HCT116 (cell line): ENCODE data around the gene KIF5A. TPM values are rescaled to one million over a fixed set of nuclear protein-coding genes. Genes with fewer than 3 reads are reported as not detected.

Experiments used
- ATAC-seq: fragments of 200-7000 bp; cut with Tn5 transposase; 2 replicates; pipeline ENCODE4 v1.9.1; 2020; ENCODE audit warnings: mild to moderate bottlenecking, moderate library complexity
- BruUV-seq: library from RNA; stranded (reverse); fragments of 400-500 nt; replicated peaks from 2 replicates; lab custom pipeline; 2021; lab: Mats Ljungman, UMichigan
- CTCF ChIA-PET: fragments of 300-600 bp; sonication (Branson Sonifier 250); formaldehyde crosslinking; loops from one replicate; lab custom pipeline; 2021; ENCODE audit warnings: antibody characterized with exemption; lab: Charles Lee
- POLR2A ChIA-PET: fragments of 300-600, 350-600 bp; sonication (Branson Sonifier 250); formaldehyde crosslinking; loops from one replicate; lab custom pipeline; 2021; ENCODE audit warnings: antibody characterized with exemption; lab: Charles Lee
- RAD21 ChIA-PET, 2 experiments: fragments of 300-600 bp; sonication (Branson Sonifier 250); formaldehyde crosslinking; loops; one replicate each; lab custom pipeline; 2023; ENCODE audit warnings: low total read pairs in 2 of 2; ENCODE audit not compliant: uncharacterized antibody in 2 of 2, unreplicated experiment in 2 of 2, low non-redundant PET in 1 of 2; lab: Charles Lee
- DNase-seq: peaks from one replicate; pipeline ENCODE4 v3.0.0-alpha.2; 2010; ENCODE audit warnings: low read depth, low spot score
- H2AFZ ChIP-seq: fragments of 200-600 bp; shearing (Covaris generic), sonication (generic); 2 replicates; pipeline ENCODE4 v1.6.1; 2017; ENCODE audit warnings: low read depth, mixed run types, mixed read lengths, antibody characterized with exemption, low read length; ENCODE audit not compliant: poor library complexity, severe bottlenecking
- H3K27ac ChIP-seq: 2 replicates; pipeline ENCODE4 v1.5.1; 2012; ENCODE audit warnings: low read depth, low read length
- H3K27me3 ChIP-seq: fragments of 200-600 bp; sonication (generic); 2 replicates; pipeline ENCODE4 v1.6.1; 2016; ENCODE audit warnings: mixed run types, low read length, mixed read lengths; ENCODE audit not compliant: insufficient read depth
- H3K36me3 ChIP-seq, 2 experiments: fragments of 200-500 bp in 1 of 2; fragments of 200-600 bp in 1 of 2; sonication (Bioruptor generic) in 1 of 2; sonication (generic) in 1 of 2; 2 replicates each; pipeline versions ENCODE4 v1.5.1 to v1.6.1; 2014 to 2016; ENCODE audit warnings: low read length in 2 of 2, inconsistent platforms in 1 of 2, mixed read lengths in 1 of 2, mixed run types in 1 of 2; ENCODE audit not compliant: insufficient read depth in 2 of 2, control insufficient read depth in 1 of 2
- H3K4me1 ChIP-seq, 2 experiments: fragments of 200-600 bp in 1 of 2; sonication (generic) in 1 of 2; 2 replicates each; pipeline versions ENCODE4 v1.5.1 to v1.6.1; 2012 to 2017; ENCODE audit warnings: low read length in 2 of 2, inconsistent platforms in 1 of 2, mild to moderate bottlenecking in 1 of 2, mixed read lengths in 1 of 2, mixed run types in 1 of 2, moderate library complexity in 1 of 2; ENCODE audit not compliant: insufficient read depth in 2 of 2, control insufficient read depth in 1 of 2
- H3K4me2 ChIP-seq: fragments of 200-600 bp; sonication (generic); 2 replicates; pipeline ENCODE4 v1.6.1; 2017; ENCODE audit warnings: mixed run types, low read length, mixed read lengths
- H3K4me3 ChIP-seq, 2 experiments: fragments of 200-600 bp in 1 of 2; sonication (generic) in 1 of 2; replicated peaks in 1 of 2; 2 replicates each; pipeline ENCODE4 v1.5.1; 2011 to 2016; ENCODE audit warnings: low read length in 2 of 2, control low read depth in 1 of 2, low read depth in 1 of 2, mild to moderate bottlenecking in 1 of 2, mixed read lengths in 1 of 2, mixed run types in 1 of 2
- H3K79me2 ChIP-seq: fragments of 200-600 bp; sonication (generic); 2 replicates; pipeline ENCODE4 v1.6.1; 2017; ENCODE audit warnings: mild to moderate bottlenecking, mixed run types, low read length, moderate library complexity, mixed read lengths; ENCODE audit not compliant: insufficient read depth
- H3K9ac ChIP-seq: fragments of 200-600 bp; sonication (generic); 2 replicates; pipeline ENCODE4 v1.6.1; 2016; ENCODE audit warnings: low read length, mixed read lengths
- H3K9me2 ChIP-seq: fragments of 200-600 bp; sonication (generic), shearing (Covaris generic); 2 replicates; pipeline ENCODE4 v1.6.1; 2017; ENCODE audit warnings: mixed run types, mild to moderate bottlenecking, moderate library complexity; ENCODE audit not compliant: insufficient read depth
- H3K9me3 ChIP-seq, 2 experiments: fragments of 200-500 bp in 1 of 2; fragments of 200-600 bp in 1 of 2; sonication (Bioruptor generic) in 1 of 2; sonication (generic) in 1 of 2; 2 replicates each; pipeline ENCODE4 v1.6.1; 2014 to 2017; ENCODE audit warnings: low read length in 2 of 2, mixed read lengths in 2 of 2, inconsistent platforms in 1 of 2, low read depth in 1 of 2, mild to moderate bottlenecking in 1 of 2, mixed run types in 1 of 2, moderate library complexity in 1 of 2; ENCODE audit not compliant: control insufficient read depth in 1 of 2, insufficient read depth in 1 of 2
- H4K20me1 ChIP-seq: fragments of 200-600 bp; sonication (generic), shearing (Covaris generic); 2 replicates; pipeline ENCODE4 v1.6.1; 2017; ENCODE audit warnings: mixed run types, mild to moderate bottlenecking, moderate library complexity; ENCODE audit not compliant: insufficient read depth
- CBX3 ChIP-seq: IDR thresholded peaks from 2 replicates; pipeline ENCODE4 v1.6.1; 2012; ENCODE audit warnings: low read depth
- EGR1 ChIP-seq: IDR thresholded peaks from 2 replicates; pipeline ENCODE4 v1.6.1; 2012; ENCODE audit warnings: low read depth
- ELF1 ChIP-seq: IDR thresholded peaks from 2 replicates; pipeline ENCODE4 v1.6.1; 2012; ENCODE audit warnings: low read depth, borderline replicate concordance
- EZH2phosphoT487 ChIP-seq: fragments of 200-600 bp; IDR thresholded peaks from 2 replicates; pipeline ENCODE4 v1.6.1; 2018; ENCODE audit warnings: antibody characterized with exemption, borderline replicate concordance
- POLR2AphosphoS5 ChIP-seq: IDR thresholded peaks from 2 replicates; pipeline ENCODE4 v1.6.1; 2011; ENCODE audit warnings: mild to moderate bottlenecking, low read depth, low read length, moderate library complexity
- RAD21 ChIP-seq: IDR thresholded peaks from 2 replicates; pipeline ENCODE4 v1.6.1; 2012; ENCODE audit warnings: low read depth, mild to moderate bottlenecking
- SIN3A ChIP-seq: IDR thresholded peaks from 2 replicates; pipeline ENCODE4 v1.6.1; 2012; ENCODE audit warnings: low read depth
- SRF ChIP-seq: IDR thresholded peaks from 2 replicates; pipeline ENCODE4 v1.6.1; 2012; ENCODE audit warnings: low read depth
- YY1 ChIP-seq: IDR thresholded peaks from 2 replicates; pipeline ENCODE4 v1.6.1; 2011; ENCODE audit warnings: low read length, low read depth, moderate library complexity, mild to moderate bottlenecking; ENCODE audit not compliant: insufficient replicate concordance; ENCODE audit errors: extremely low read depth
- ZFX ChIP-seq: fragments of 450-650 bp; IDR thresholded peaks from 2 replicates; pipeline ENCODE4 v1.6.1; 2017
- intact Hi-C: fragments of 100-400 bp; cut with micrococcal nuclease; formaldehyde crosslinking; loops from 2 replicates; pipeline ENCODE4 v1.10.0; 2022
- total RNA-seq: library from RNA; stranded (reverse); gene quantifications from one replicate; pipeline ENCODE4 v1.2.1, GENCODE V29; 2021; ENCODE audit not compliant: unreplicated experiment
- TF ChIP-seq, protein P1 (sequence below), 3 experiments: fragments of 200-600 bp in 1 of 3; sonication (generic) in 1 of 3; IDR thresholded peaks in 2 of 3; conservative IDR thresholded peaks in 1 of 3; 2 replicates each; pipeline ENCODE4 v1.5.1; 2012 to 2017; ENCODE audit warnings: low read depth in 2 of 3, low read length in 2 of 3, antibody characterized with exemption in 1 of 3, borderline replicate concordance in 1 of 3, control low read depth in 1 of 3, mild to moderate bottlenecking in 1 of 3, mixed read lengths in 1 of 3, mixed run types in 1 of 3, moderate library complexity in 1 of 3; ENCODE audit not compliant: insufficient read depth in 1 of 3
- TF ChIP-seq, protein P2 (sequence below): IDR thresholded peaks from 2 replicates; pipeline ENCODE4 v1.6.1; 2012

The KIF5A gene
- total RNA-seq, 1 experiment from 2014 or later = 5.2 TPM

DNA sequence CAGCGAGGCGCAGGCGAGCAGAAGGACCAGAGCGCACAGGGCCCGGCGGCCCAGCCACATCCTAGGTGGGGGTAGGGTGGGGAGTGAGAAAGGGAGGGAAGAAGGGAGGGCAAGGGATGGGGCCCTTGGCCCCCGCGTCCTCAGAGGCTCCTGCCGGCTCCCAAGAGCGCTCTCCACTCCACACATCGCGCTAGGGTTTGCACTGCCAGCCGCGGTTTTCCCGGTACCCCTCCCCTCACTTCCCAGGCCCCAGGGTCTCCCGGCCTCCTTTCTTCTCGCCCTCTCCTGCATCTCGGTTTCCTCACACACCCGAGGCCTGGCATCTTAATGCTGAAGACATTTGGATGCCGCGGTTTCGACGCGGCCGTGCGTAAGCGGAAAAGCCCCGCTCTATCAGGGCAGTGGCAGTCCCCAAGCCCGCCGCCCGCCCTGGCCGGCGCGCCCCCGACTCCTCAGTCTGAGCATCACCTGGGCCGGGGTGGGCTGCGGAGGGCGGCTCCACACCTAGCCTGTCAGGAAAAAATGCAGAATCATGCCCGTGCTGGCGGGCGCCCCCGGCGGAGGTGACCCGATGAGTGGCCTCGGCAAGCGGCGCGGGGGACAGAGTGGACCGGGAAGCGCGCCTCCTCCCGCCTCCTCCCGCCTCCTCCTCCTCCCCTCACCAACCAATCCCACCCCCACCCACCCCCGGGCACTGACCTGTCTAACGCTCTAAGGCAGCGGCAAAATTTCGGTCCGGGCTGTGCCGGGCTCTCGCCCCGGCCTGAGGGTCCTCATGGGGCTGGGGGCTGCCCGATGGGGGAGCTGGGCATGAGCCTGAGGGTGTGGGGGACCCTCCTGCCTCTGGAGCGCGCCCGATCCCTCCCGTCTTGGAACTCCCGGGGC, 82.5 kb downstream of the KIF5A start:
- peak; percentile 56 for ATAC-seq

DNA sequence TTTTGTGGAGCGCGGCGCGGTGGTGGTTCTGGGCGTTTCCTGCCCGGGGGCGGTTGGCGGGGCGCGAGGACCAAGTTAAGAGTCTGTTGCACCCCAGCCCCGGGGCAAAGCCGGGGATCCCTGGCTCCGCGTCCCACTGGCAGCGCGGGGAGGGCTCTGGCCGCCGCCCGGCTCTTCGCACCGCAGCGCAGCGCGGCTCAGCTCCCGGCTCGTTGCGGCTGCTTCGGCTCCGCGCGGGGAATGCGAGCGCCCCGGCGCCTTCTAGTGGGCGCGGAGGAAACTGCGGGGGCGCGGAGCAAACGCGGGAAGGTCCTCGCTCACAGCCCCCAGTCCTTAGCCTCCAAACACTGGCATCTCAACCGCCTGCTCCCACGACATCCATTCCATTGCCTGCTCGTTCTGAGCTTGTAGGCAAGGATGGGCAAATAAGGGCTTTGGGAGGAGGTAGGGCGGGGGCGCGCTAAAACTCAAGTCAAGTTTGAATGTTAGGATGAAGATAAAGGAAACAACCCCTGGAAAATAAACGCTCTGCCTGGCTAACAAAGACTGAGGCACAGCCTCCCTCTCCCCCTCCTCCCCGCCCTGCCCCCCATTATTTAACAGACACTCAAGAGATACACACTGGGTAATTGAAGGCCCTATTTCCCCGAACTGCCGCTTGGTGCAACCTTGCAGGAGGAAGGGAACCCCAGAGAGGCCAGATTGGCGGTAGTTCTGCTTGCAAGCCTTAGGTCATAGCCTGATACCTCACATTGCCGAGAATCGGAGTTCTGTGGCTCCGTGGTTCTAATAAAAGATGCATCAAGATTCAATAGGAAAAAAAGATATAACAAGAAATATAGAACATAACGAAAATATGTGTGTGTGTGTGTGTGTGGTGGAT, 83.4 kb downstream of the KIF5A start, which contains the start of gene B4GALNT1:
Gene B4GALNT1 (minus strand): TSS at position 244 of the 883 bp plus-strand sequence. CDS start 1,069 bp downstream, outside the sequence.
- H3K9ac ChIP-seq = peak within 1 kb of the TSS; percentile 86
- ChIA-PET POLR2A (interaction anchor here (0.6 kb wide), 1 partner anchor 81 kb away, joined by 3 read pairs; no protein-coding TSS in a partner anchor), CTCF (interaction anchor here (1.0 to 2.0 kb wide), 4 partner anchors 11 to 50 kb away, joined by 4 to 8 read pairs (median 6); no protein-coding TSS in a partner anchor), RAD21 (interaction anchor here in 1 of 2 experiments (1.7 kb wide), 1 partner anchor 50 kb away, joined by 5 read pairs; no protein-coding TSS in a partner anchor)
- H3K27me3 ChIP-seq = no peaks in the 10 kb centered on the region
- peak within 1 kb of the TSS; percentile 96 for H2AFZ ChIP-seq
- intact Hi-C loops = loop anchor here (1.0 to 2.0 kb wide), 3 partner anchors 42 to 60 kb away; partner anchors contain the start of gene PIP4K2C
- peaks cover 0 to 6% of the 10 kb centered on the region in 2 experiments; a peak in 1 of 4 replicates for H3K36me3 ChIP-seq
- peaks cover 13% of the 10 kb centered on the region for H3K79me2 ChIP-seq
- DNase-seq = peak; percentile 46
- no TSS peak for BruUV-seq
- H3K4me3 ChIP-seq = peak within 1 kb of the TSS; percentile 71 to 92
- peak within 1 kb of the TSS; percentile 92 for H3K4me2 ChIP-seq
- peaks cover 12 to 21% of the 10 kb centered on the region in 2 experiments for H3K4me1 ChIP-seq
- peak; percentile 87 for ATAC-seq
- no peaks in the 10 kb centered on the region for H4K20me1 ChIP-seq
- no peaks in the 10 kb centered on the region for H3K9me3 ChIP-seq
- peak within 1 kb of the TSS; percentile 77 for H3K27ac ChIP-seq
- H3K9me2 ChIP-seq = no peaks in the 10 kb centered on the region
- TF ChIP-seq, protein P1, sequence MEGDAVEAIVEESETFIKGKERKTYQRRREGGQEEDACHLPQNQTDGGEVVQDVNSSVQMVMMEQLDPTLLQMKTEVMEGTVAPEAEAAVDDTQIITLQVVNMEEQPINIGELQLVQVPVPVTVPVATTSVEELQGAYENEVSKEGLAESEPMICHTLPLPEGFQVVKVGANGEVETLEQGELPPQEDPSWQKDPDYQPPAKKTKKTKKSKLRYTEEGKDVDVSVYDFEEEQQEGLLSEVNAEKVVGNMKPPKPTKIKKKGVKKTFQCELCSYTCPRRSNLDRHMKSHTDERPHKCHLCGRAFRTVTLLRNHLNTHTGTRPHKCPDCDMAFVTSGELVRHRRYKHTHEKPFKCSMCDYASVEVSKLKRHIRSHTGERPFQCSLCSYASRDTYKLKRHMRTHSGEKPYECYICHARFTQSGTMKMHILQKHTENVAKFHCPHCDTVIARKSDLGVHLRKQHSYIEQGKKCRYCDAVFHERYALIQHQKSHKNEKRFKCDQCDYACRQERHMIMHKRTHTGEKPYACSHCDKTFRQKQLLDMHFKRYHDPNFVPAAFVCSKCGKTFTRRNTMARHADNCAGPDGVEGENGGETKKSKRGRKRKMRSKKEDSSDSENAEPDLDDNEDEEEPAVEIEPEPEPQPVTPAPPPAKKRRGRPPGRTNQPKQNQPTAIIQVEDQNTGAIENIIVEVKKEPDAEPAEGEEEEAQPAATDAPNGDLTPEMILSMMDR (IDR thresholded peaks at IDR 0.05 in 2 of 3, conservative IDR thresholded peaks at IDR 0.05 in 1 of 3; ENCODE audit: borderline replicate concordance in 1 of 3, insufficient read depth in 1 of 3, low read depth in 2 of 3, low read length in 2 of 3) = peak; percentile 74 to 84 (median 77); a peak in 5 of 6 replicates
- TF ChIP-seq SRF = no peak
- TF ChIP-seq YY1 = peak; percentile 5
- TF ChIP-seq, protein P2, sequence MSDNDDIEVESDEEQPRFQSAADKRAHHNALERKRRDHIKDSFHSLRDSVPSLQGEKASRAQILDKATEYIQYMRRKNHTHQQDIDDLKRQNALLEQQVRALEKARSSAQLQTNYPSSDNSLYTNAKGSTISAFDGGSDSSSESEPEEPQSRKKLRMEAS = peak; percentile 85
- peak; percentile 86 for TF ChIP-seq EGR1
- peak; percentile 70 for TF ChIP-seq POLR2AphosphoS5
- no peak for TF ChIP-seq ELF1
- peak; percentile 55; the same call in 1 of the 2 replicates for TF ChIP-seq SIN3A
- peak; percentile 70; the same call in 1 of the 2 replicates for TF ChIP-seq CBX3
- peak; percentile 49 for TF ChIP-seq RAD21
- no peak for TF ChIP-seq EZH2phosphoT487

More for the DNA sequence above, 82.5 kb downstream of the KIF5A start:
- H3K79me2 ChIP-seq = peaks cover 13% of the 10 kb centered on the region
- no peak for TF ChIP-seq EGR1
- 0 out of 2 replicates have a peak, but pooled peaks have one; percentile 41 for TF ChIP-seq ZFX
- H3K9me3 ChIP-seq = no peaks in the 10 kb centered on the region
- no peaks in the 10 kb centered on the region for H4K20me1 ChIP-seq
- H3K4me3 ChIP-seq = peak overlapping the region; percentile 71 to 92
- peak overlapping the region; percentile 77 for H3K27ac ChIP-seq
- H3K4me2 ChIP-seq = peak overlapping the region; percentile 92
- CTCF ChIA-PET = interaction anchor here (1.0 to 2.0 kb wide), 3 partner anchors 12 to 49 kb away, joined by 4 to 7 read pairs (median 4); no protein-coding TSS in a partner anchor
- DNase-seq = no peak
- no peaks in the 10 kb centered on the region for H3K9me2 ChIP-seq
- intact Hi-C loops = loop anchor here (2.0 kb wide), 2 partner anchors 42 to 60 kb away; partner anchors contain the start of gene PIP4K2C
- peaks cover 0 to 10% of the 10 kb centered on the region in 2 experiments; a peak in 1 of 4 replicates for H3K36me3 ChIP-seq
- no peaks in the 10 kb centered on the region for H3K27me3 ChIP-seq
- no peak overlapping the region for H2AFZ ChIP-seq
- H3K4me1 ChIP-seq = peaks cover 12 to 21% of the 10 kb centered on the region in 2 experiments
- BruUV-seq = TSS peak; percentile 50
- POLR2A ChIA-PET = no interaction called here
- H3K9ac ChIP-seq = peak overlapping the region; percentile 86
- RAD21 ChIA-PET = interaction anchor here in 1 of 2 experiments (1.7 kb wide), 1 partner anchor 49 kb away, joined by 5 read pairs; no protein-coding TSS in a partner anchor
